Activated naive CD4-positive, alpha-beta T cell treated with Interleukin-2 at 50 U/mL for 16 hours (primary cell): ENCODE data around the gene TMEM44.
"Not testable (repeated sequence)": the region's sequence is repeated elsewhere in the genome, so short reads cannot be mapped to it uniquely, and the experiment has no call there.

Experiments used
- DNase-seq: peaks from one replicate; pipeline ENCODE4 v3.0.0-alpha.2; 2020

Gene TMEM44

GRCh38 chr3:194640829-194641228, 7.6 kb upstream of the TMEM44 start:
- DNase-seq = peak; percentile 40

- DNase-seq = no peak
These were observed 5.9 kb upstream of the TMEM44 start for GRCh38 chr3:194638991-194639605.

GRCh38 chr3:194637541-194638400, 4.6 kb upstream of the TMEM44 start:
- DNase-seq = no peak

GRCh38 chr3:194637066-194637465, 3.8 kb upstream of the TMEM44 start:
- no peak for DNase-seq

GRCh38 chr3:194632809-194633348, 340 bp downstream of the TMEM44 start:
- DNase-seq = no peak

- no peak for DNase-seq
These were observed 902 bp downstream of the TMEM44 start for GRCh38 chr3:194632226-194632808.

- DNase-seq = no peak
These were observed 1.5 kb downstream of the TMEM44 start for GRCh38 chr3:194631696-194632095.

- DNase-seq = not testable (repeated sequence)
These were observed 2.5 kb downstream of the TMEM44 start for GRCh38 chr3:194630681-194631080.

- DNase-seq = no peak
These were observed 8.3 kb downstream of the TMEM44 start for GRCh38 chr3:194624956-194625355.

- DNase-seq = no peak
These were observed 9.5 kb downstream of the TMEM44 start for GRCh38 chr3:194623449-194624290.

GRCh38 chr3:194622621-194623340, 10.4 kb downstream of the TMEM44 start:
- no peak for DNase-seq

- DNase-seq = no peak
These were observed 11.3 kb downstream of the TMEM44 start for GRCh38 chr3:194621947-194622346.

GRCh38 chr3:194620196-194620595, 13.0 kb downstream of the TMEM44 start:
- DNase-seq = no peak

GRCh38 chr3:194619741-194620140, 13.5 kb downstream of the TMEM44 start:
- no peak for DNase-seq

- no peak for DNase-seq
These were observed 14.2 kb downstream of the TMEM44 start for GRCh38 chr3:194618858-194619608.

- no peak for DNase-seq
These were observed 15.4 kb downstream of the TMEM44 start for GRCh38 chr3:194617827-194618226.

GRCh38 chr3:194617143-194617671, 16.0 kb downstream of the TMEM44 start:
- no peak for DNase-seq

GRCh38 chr3:194615226-194615625, 18.0 kb downstream of the TMEM44 start:
- DNase-seq = no peak

- DNase-seq = no peak
These were observed 21.0 kb downstream of the TMEM44 start for GRCh38 chr3:194612221-194612620.

GRCh38 chr3:194610689-194611088, 22.5 kb downstream of the TMEM44 start:
- no peak for DNase-seq

GRCh38 chr3:194609601-194610000, 23.6 kb downstream of the TMEM44 start:
- no peak for DNase-seq
